ENCODE data around the gene RETREG2.

The RETREG2 gene

DNA sequence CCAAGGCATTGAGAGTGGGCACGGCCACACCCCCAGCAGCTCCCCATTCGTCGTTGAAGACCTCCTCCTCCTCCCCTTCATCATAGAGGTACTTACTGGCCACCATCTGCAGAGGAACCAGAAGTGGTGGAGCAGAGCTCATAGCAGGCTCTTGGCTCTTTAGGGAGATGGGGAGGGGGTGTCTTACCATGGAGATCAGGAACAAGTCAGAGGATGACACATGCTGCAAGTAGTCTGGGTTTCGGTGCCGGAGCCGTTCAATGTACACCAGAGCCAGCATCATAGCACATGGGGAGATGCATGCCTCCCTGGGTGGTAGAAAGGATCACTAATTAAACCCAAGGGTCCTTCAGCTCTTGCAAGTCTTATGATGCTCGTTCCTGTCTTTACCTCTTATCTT is 3.3 kb upstream of the RETREG2 start:
- H3K4me3 ChIP-seq (ENCODE audit: low read depth, low read length), result no peak overlapping the region
- TF ChIP-seq, protein P1, sequence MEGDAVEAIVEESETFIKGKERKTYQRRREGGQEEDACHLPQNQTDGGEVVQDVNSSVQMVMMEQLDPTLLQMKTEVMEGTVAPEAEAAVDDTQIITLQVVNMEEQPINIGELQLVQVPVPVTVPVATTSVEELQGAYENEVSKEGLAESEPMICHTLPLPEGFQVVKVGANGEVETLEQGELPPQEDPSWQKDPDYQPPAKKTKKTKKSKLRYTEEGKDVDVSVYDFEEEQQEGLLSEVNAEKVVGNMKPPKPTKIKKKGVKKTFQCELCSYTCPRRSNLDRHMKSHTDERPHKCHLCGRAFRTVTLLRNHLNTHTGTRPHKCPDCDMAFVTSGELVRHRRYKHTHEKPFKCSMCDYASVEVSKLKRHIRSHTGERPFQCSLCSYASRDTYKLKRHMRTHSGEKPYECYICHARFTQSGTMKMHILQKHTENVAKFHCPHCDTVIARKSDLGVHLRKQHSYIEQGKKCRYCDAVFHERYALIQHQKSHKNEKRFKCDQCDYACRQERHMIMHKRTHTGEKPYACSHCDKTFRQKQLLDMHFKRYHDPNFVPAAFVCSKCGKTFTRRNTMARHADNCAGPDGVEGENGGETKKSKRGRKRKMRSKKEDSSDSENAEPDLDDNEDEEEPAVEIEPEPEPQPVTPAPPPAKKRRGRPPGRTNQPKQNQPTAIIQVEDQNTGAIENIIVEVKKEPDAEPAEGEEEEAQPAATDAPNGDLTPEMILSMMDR (IDR thresholded peaks at IDR 0.05; ENCODE audit: borderline replicate concordance, insufficient read depth, low read depth, low read length), result no peak

DNA sequence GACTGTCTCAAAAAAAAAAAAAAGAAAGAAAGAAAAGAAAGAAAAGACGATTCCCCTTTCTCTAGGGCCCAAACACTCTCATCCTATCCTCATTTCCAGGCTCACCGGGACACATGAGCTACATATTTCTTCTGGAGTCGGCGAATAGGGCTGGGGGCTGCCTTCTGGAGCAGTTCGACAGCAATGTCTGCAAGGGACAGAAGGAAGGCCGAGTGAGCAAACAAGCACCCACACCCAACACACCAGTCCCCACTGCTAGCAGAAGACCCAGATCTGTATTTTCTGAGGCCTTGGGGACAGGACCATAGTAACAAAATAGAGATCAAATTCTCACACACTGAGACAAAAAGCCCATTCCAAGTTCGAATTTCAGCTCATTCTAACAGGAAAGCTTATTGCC is 2.6 kb upstream of the RETREG2 start:
- H3K4me3 ChIP-seq (ENCODE audit: low read depth, low read length), result no peak overlapping the region
- TF ChIP-seq, protein P1 (IDR thresholded peaks at IDR 0.05; ENCODE audit: borderline replicate concordance, insufficient read depth, low read depth, low read length), result no peak

DNA sequence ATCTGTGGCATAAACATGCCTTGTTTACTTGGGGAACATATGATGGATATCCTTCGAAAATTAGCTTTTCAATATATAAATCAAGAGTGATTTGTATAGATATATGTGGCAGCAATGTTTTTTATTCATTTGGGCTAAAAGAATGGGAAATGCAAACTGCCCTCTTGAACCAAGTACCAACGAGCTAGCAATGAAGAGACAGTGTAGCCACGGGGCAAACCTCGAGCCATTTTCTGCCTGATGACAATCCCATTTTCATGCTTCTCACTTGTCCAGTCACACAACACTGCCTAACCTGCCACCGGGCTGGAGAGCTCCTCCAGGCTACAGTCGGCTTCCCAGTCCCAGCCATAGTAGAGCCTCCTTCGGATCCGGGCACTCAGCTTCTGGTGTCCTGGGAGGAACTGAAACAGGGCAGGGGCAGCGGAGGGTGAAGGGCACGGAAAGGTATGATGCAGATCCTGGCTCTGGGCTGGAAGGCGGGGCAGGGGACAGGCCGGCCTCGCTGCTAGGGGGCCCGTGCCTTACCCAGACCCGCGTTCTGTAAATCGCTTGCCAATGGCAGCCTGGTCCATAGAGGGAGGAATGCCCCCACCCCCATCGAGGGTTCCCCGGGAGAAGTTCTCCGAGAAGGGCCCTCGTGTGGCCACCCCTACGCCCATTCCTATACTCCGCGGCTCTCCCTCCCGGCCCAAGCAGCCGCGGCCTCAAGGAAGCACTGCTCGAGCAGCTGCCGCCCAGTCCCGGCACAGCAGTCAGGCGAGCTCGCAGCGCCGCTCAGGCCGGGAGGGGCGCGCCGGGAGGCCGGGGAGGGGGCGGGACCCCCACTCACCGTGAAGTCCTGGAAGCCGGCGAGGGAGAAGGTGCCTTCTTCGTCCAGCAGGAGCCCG is 1.9 kb upstream of the RETREG2 start:
- TF ChIP-seq, protein P1 (IDR thresholded peaks at IDR 0.05; ENCODE audit: borderline replicate concordance, insufficient read depth, low read depth, low read length), result no peak

DNA sequence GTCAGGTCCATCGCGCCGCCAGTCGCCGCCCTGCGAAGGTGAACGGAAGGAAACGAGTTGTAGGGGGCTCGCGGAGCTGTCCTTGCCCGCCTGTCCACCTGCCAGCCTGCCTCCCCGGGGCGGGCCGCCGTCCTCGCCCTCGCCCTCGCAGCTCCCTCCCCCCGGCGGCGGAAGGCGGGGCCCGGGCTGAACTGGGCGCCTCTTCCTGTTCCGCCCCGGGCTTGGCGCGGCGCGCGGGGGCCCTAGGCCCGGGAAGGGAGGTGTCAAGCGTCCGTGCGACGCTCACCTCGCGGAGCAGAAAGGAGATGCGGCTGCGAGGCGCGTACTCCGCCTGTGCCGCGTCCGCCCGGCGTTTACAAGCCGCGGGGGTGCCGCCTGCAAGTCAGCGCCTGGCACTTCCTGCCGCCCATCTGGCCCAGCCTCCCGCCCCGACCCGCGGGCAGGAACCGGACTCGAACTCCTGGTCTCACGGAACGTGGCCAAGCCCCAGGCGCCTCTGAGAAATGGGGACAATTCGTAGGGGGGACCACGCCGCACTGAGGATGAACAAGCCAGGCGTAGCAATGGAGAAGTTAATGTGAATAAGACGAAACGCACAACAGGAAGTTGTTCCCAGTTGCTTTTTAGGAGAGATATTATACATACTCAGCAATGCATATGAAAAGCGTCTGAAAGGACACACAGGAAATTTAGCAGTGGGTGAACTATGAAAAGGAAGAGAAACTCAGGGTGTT is 1.1 kb upstream of the RETREG2 start, which contains the start of gene CNPPD1:
Gene CNPPD1 (minus strand): TSS at position 108 of the 734 bp plus-strand sequence. CDS start 97 bp downstream, at position 11.
- H3K4me3 ChIP-seq (ENCODE audit: low read depth, low read length), result peak within 1 kb of the TSS; percentile 64
- TF ChIP-seq, protein P1 (IDR thresholded peaks at IDR 0.05; ENCODE audit: borderline replicate concordance, insufficient read depth, low read depth, low read length), result no peak

More for the DNA sequence above, 1.9 kb upstream of the RETREG2 start:
- H3K4me3 ChIP-seq (ENCODE audit: low read depth, low read length), result peak overlapping the region; percentile 64

DNA sequence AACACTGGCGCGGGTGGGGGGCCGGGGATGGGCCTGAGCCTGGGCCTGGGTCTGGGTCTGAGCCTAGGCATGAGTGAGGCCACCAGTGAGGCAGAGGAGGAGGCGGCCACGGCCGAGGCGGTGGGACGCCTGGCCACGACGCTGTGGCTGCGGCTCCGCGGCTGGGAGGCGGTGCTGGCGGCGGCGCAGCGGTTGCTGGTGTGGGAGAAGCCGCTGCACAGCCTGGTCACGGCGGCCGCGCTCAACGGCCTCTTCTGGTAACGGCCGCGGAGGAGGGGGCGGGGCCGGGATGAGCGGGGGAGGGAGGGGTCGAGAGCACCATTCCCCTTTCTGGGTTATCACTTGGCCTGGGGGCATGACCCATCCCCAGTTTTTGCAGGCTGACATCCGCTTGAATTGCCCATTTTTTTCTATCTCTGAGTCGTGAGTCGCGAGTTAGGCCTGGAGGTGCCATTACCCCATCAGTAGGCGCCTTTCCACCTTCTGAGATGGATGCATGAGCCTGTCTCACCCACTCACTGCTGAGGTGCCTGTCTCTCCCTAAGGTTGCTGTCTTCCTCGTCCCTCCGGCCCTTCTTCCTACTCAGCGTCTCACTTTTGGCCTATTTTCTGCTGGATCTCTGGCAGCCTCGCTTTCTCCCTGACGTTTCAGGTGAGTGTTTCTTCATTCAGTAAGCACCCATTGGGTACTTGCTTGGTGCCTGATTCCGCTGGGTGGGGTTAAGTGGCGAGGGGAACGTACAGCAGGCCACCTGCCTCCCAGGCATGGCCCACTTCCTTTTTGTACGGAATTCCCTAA is 501 bp downstream of the RETREG2 start:
- TF ChIP-seq, protein P1 (IDR thresholded peaks at IDR 0.05; ENCODE audit: borderline replicate concordance, insufficient read depth, low read depth, low read length), result no peak
- H3K4me3 ChIP-seq (ENCODE audit: low read depth, low read length), result peak overlapping the region; percentile 64

DNA sequence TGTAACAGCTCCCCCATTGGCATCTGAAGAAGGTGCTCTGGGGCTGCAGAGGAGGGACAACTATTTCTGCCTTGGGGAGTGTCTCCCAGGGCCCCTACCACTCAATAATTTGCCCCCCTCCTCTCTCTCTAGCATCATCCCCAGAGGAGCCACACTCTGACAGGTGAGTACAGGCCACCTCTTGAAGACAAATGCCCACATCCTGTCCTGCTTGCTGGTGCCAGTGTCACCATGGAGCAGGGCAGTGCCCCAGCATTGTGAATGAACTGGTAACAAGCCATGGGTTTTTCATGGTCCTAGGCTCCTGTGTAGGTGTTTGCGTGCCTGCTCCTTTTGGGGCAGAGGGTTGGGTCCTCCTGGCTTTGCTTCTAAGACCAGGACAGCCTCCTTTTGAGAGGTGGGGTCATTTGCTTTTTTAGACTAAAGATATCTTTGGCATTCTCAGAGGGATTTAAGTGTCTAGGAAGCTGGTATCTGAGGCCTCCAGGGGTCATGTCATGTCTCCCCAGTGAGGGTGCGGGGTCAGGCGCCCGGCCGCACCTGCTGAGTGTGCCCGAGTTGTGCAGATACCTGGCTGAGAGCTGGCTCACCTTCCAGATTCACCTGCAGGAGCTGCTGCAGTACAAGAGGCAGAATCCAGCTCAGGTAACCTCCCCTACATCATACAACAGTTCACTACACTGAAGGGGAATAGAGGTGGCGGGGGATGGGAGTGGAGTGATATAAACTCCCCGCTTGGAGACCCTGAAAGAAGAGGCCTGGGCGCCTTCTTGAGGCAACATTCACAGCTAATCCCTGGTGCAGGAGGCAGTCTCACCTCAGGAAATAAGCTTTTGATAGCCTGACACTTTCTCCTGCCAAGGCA is 1.8 kb downstream of the RETREG2 start:
- H3K4me3 ChIP-seq (ENCODE audit: low read depth, low read length), result no peak overlapping the region
- TF ChIP-seq, protein P1 (IDR thresholded peaks at IDR 0.05; ENCODE audit: borderline replicate concordance, insufficient read depth, low read depth, low read length), result no peak

All from GM12875 (cell line).